WERI-Rb-1 (cell line): ENCODE measurements around the gene AGBL1.

Source experiments
- DNase-seq: peaks from one replicate; pipeline ENCODE4 v3.0.0-alpha.2; 2020
- H3K27ac ChIP-seq: fragments of 250-450 bp; sonication (Bioruptor Pico); 2 replicates; pipeline ENCODE4 v1.5.1; 2020; ENCODE audit warnings: mild to moderate bottlenecking, moderate library complexity
- H3K27me3 ChIP-seq: fragments of 250-450 bp; sonication (Bioruptor Pico); 2 replicates; pipeline ENCODE4 v1.5.1; 2021; ENCODE audit warnings: mild to moderate bottlenecking, low read depth, moderate library complexity; ENCODE audit not compliant: insufficient read depth, severe bottlenecking
- H3K36me3 ChIP-seq: fragments of 250-450 bp; sonication (Bioruptor Pico); 2 replicates; pipeline ENCODE4 v1.5.1; 2020; ENCODE audit warnings: mild to moderate bottlenecking, moderate library complexity
- H3K4me3 ChIP-seq: 2 replicates; pipeline ENCODE4 v1.5.1; 2011; ENCODE audit warnings: low read depth, mild to moderate bottlenecking, control low read depth, low read length
- H3K9me3 ChIP-seq: fragments of 250-450 bp; sonication (Bioruptor Pico); 2 replicates; pipeline ENCODE4 v1.5.1; 2021; ENCODE audit warnings: mild to moderate bottlenecking, moderate library complexity; ENCODE audit not compliant: severe bottlenecking
- TF ChIP-seq, protein P1 (sequence below): IDR thresholded peaks from 2 replicates; pipeline ENCODE4 v1.5.1; 2011; ENCODE audit warnings: low read depth, mild to moderate bottlenecking, control low read depth, inconsistent platforms, low read length

AGBL1 gene

DNA sequence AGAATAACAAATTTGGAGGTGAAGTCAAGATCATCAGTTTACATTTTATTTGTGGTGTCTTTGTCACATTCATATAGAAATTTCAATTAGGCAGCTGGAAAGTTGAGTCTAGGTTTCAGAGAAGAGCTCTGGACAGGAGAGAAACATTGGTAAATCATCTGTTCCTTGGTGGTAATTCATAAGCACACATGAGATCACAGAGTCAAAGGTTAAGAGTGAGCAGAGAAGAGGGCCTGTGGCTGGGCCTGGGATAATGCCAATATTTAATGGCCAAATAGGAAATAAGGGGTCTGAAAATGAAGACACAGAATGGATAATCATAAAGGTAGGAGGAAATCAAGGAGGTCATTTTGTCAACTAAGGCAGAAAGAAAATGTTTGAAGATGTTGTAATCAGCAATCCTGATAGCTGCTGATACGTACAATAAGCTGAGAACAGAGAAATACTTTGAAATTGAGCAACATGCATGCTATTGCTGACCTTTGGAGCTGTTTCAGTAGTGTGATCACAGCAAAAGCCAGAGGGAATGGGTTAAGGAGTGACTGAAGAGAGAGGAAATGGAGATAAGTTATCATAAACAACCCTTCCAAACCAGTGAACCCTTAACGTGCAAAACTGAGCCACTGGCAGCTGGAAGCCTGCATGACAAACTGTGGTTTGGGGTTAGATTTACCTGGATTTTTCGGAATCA is 692.8 kb downstream of the AGBL1 start:
- Histone ChIP-seq H3K4me3 (no peak overlapping the region), H3K36me3 (no peaks in the 10 kb centered on the region), H3K27ac (no peak overlapping the region), H3K27me3 (peaks cover 45% of the 10 kb centered on the region), H3K9me3 (no peaks in the 10 kb centered on the region)
- DNase-seq, result no peak
- TF ChIP-seq, protein P1, sequence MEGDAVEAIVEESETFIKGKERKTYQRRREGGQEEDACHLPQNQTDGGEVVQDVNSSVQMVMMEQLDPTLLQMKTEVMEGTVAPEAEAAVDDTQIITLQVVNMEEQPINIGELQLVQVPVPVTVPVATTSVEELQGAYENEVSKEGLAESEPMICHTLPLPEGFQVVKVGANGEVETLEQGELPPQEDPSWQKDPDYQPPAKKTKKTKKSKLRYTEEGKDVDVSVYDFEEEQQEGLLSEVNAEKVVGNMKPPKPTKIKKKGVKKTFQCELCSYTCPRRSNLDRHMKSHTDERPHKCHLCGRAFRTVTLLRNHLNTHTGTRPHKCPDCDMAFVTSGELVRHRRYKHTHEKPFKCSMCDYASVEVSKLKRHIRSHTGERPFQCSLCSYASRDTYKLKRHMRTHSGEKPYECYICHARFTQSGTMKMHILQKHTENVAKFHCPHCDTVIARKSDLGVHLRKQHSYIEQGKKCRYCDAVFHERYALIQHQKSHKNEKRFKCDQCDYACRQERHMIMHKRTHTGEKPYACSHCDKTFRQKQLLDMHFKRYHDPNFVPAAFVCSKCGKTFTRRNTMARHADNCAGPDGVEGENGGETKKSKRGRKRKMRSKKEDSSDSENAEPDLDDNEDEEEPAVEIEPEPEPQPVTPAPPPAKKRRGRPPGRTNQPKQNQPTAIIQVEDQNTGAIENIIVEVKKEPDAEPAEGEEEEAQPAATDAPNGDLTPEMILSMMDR, result no peak

- TF ChIP-seq, protein P1, result no peak
Measured at GRCh38 chr15:86773736-86774135, 694.1 kb downstream of the AGBL1 start.

GRCh38 chr15:86776145-86776544 is 696.5 kb downstream of the AGBL1 start:
- H3K27me3 ChIP-seq, result peaks cover 30% of the 10 kb centered on the region
- DNase-seq, result no peak
- no peak overlapping the region for H3K27ac ChIP-seq
- no peak overlapping the region for H3K4me3 ChIP-seq
- no peaks in the 10 kb centered on the region for H3K9me3 ChIP-seq
- TF ChIP-seq, protein P1, result no peak
- no peaks in the 10 kb centered on the region for H3K36me3 ChIP-seq

More at GRCh38 chr15:86773736-86774135, 694.1 kb downstream of the AGBL1 start:
- Histone ChIP-seq H3K27ac (no peak overlapping the region), H3K4me3 (no peak overlapping the region), H3K36me3 (no peaks in the 10 kb centered on the region), H3K9me3 (no peaks in the 10 kb centered on the region), H3K27me3 (peaks cover 40% of the 10 kb centered on the region)
- no peak for DNase-seq

DNA sequence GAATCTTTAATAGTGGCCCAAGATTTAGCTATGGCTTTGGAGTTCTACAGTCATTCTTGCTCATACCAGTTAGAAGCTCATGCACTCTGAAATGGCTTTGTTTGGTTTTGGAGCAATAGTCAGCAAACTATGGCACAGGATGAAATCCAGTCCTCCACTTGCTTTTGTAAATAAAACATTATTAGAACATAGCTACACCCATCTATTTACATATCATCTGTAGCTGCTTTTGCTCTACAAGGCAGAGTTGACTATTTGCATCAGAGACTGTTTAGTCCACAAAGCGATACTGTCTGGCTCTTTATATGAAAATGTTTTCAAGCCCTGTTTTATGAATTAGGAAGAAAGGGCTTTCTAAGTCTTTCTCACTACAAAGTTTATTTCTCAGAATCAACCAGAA is 716.9 kb downstream of the AGBL1 start:
- H3K27ac ChIP-seq, result no peak overlapping the region
- no peak overlapping the region for H3K4me3 ChIP-seq
- H3K27me3 ChIP-seq, result peaks cover 39% of the 10 kb centered on the region
- TF ChIP-seq, protein P1, result no peak
- no peak for DNase-seq
- H3K9me3 ChIP-seq, result no peaks in the 10 kb centered on the region
- no peaks in the 10 kb centered on the region for H3K36me3 ChIP-seq

GRCh38 chr15:86797135-86797534 is 717.5 kb downstream of the AGBL1 start:
- Histone ChIP-seq H3K4me3 (no peak overlapping the region), H3K9me3 (no peaks in the 10 kb centered on the region), H3K36me3 (no peaks in the 10 kb centered on the region), H3K27me3 (peaks cover 43% of the 10 kb centered on the region), H3K27ac (no peak overlapping the region)
- TF ChIP-seq, protein P1, result no peak
- DNase-seq, result no peak

- Histone ChIP-seq H3K9me3 (no peaks in the 10 kb centered on the region), H3K36me3 (no peaks in the 10 kb centered on the region), H3K4me3 (no peak overlapping the region), H3K27me3 (peaks cover 45% of the 10 kb centered on the region), H3K27ac (no peak overlapping the region)
- no peak for DNase-seq
- TF ChIP-seq, protein P1, result no peak
Measured at GRCh38 chr15:86799226-86799625, 719.6 kb downstream of the AGBL1 start.
